Raji (cell line): ENCODE results near the gene RIC8B.

Experiments used
- POLR2A ChIP-seq: IDR thresholded peaks from 2 replicates; pipeline ENCODE4 v1.6.1; 2011; ENCODE audit warnings: low read depth, low read length, control low read depth; ENCODE audit not compliant: insufficient read depth

RIC8B gene

GRCh38 chr12:106919910-106920544, 145.5 kb downstream of the RIC8B start:
- TF ChIP-seq POLR2A: no peak

DNA sequence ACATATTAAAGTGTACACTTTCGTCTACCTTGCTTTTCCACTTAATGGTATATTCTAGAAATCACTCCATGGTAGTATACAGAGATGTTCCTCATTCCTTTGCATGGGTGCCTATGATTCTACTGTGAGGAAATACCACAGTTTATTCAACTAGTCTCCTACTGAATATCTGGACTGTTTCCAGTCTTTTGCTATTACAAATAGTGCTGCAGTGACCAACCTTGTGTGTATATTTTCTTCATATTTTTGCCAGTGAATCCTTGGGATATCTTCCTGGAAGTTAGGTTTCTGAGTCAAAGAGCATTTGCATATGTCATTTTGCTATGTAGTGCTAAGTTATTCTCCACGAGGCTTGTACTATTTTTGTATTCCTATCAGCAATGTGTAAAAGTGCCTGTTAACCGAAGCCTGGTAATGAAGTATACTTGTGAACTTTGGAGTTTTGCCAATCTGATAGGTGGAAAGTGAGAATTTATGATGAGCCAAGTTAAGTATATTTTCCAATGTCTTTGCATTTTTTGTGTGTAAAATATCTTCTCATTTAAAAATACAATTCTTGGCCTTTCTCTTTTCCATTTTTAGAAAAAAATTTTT, 149.9 kb downstream of the RIC8B start:
- no peak for TF ChIP-seq POLR2A

- TF ChIP-seq POLR2A: no peak
Observed at GRCh38 chr12:106926657-106927056, 152.2 kb downstream of the RIC8B start.

DNA sequence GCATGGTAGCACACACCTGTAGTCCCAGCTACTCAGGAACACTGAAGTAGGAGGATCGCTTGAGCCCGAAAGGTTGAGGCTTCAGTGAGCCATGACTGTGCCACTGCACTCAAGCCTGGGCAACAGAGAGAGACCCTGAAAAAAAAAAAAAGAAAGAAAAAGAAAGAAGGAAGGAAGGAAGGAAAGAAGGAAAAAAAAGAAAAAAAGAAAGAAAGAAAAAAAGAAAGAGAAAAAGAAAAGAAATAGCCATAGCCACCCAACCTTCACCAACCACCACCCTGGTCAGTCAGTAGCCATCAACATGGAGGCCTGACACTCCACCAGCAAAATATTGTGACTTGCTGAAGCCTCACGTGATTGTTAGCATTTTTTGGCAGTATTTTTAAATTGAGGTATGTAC, 159.8 kb downstream of the RIC8B start:
- TF ChIP-seq POLR2A: no peak
